Endothelial cell of umbilical vein (primary cell): ENCODE measurements around the gene FBH1.

Experiments
- CTCF ChIP-seq, 2 donors: IDR thresholded peaks; 1 replicate in 1 of 2; 2 replicates in 1 of 2; pipeline ENCODE4 v1.5.1; 2011; ENCODE audit warnings: low read length in 2 of 2, mild to moderate bottlenecking in 2 of 2, moderate library complexity in 2 of 2, control low read depth in 1 of 2, inconsistent platforms in 1 of 2, low read depth in 1 of 2; ENCODE audit not compliant: insufficient read depth in 1 of 2; ENCODE audit errors: extremely low read depth in 1 of 2
- POLR2AphosphoS5 ChIP-seq: IDR thresholded peaks from 2 replicates; pipeline ENCODE4 v1.6.1; 2012; ENCODE audit warnings: low read depth, mild to moderate bottlenecking, control low read depth, low read length, moderate library complexity; ENCODE audit not compliant: insufficient read depth

DNA sequence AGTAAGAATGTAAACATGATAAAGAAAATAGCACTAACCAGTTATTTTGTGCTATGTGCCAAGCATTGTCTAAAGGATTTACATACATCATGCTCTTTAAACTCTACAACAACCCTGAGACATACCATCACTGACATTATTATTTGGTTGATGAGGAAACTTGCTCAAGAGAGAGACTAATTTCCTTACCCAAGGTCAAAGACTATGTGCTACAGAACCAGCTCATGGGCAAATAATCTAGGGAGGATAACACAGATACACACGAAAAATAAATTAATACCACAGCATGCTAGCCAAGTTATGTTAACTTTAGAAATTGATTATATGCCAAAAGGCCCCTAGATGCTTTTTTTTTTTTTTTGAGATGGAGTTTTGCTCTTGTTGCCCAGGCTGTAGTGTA is 3.0 kb upstream of the FBH1 start:
- TF ChIP-seq CTCF (IDR thresholded peaks at IDR 0.05; ENCODE audit: extremely low read depth in 1 of 2, insufficient read depth in 1 of 2, low read depth in 1 of 2, low read length in 2 of 2) (no peak), POLR2AphosphoS5 (no peak)
